ENCODE measurements around the gene CFAP210.

The CFAP210 gene

DNA sequence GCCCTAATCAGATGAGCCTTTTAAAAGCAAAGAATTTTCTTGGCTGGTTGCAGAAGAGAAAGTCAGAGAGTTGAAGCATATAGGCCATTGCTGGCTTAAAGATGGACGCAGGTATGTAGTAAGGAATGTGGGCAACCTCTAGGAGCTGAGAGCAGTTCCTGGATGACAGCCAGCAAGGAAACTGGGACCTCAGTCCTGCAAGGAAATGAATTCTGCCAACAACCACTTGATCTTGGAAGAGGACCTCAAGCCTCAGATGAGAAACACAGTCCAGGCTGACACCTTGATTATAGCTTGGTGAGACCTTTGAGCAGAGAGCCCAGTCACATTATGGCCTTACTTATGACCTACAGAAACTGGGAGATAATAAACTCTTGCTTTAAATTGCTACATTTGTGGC lies 15.8 kb upstream of the CFAP210 start:
- no peaks in the 10 kb centered on the region for H3F3A ChIP-seq (ENCODE audit: insufficient read depth, low read length)
- no peak for DNase-seq
- no peak overlapping the region for H2AFZ ChIP-seq (ENCODE audit: low read length)
- no peak overlapping the region for H3K27ac ChIP-seq (ENCODE audit: low read length)
- no peaks in the 10 kb centered on the region for H3K4me1 ChIP-seq (ENCODE audit: low read length)
- no peaks in the 10 kb centered on the region for H3K36me3 ChIP-seq (replicated peaks; ENCODE audit: insufficient read depth, low read length)
- H3K4me2 ChIP-seq (ENCODE audit: low read depth, low read length), result no peak overlapping the region
- no peaks in the 10 kb centered on the region for H3K9me3 ChIP-seq (replicated peaks; ENCODE audit: insufficient read depth, low read length)
- H3K4me3 ChIP-seq (ENCODE audit: low read length), result no peak overlapping the region
- no peak overlapping the region for H3K9ac ChIP-seq (ENCODE audit: low read length)
- TF ChIP-seq EZH2phosphoT487 (IDR thresholded peaks at IDR 0.05; ENCODE audit: low read length), result no peak
- no peak for TF ChIP-seq EZH2 (optimal IDR thresholded peaks at IDR 0.05; ENCODE audit: low read depth, low read length)
- TF ChIP-seq, protein P1, sequence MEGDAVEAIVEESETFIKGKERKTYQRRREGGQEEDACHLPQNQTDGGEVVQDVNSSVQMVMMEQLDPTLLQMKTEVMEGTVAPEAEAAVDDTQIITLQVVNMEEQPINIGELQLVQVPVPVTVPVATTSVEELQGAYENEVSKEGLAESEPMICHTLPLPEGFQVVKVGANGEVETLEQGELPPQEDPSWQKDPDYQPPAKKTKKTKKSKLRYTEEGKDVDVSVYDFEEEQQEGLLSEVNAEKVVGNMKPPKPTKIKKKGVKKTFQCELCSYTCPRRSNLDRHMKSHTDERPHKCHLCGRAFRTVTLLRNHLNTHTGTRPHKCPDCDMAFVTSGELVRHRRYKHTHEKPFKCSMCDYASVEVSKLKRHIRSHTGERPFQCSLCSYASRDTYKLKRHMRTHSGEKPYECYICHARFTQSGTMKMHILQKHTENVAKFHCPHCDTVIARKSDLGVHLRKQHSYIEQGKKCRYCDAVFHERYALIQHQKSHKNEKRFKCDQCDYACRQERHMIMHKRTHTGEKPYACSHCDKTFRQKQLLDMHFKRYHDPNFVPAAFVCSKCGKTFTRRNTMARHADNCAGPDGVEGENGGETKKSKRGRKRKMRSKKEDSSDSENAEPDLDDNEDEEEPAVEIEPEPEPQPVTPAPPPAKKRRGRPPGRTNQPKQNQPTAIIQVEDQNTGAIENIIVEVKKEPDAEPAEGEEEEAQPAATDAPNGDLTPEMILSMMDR (IDR thresholded peaks at IDR 0.05; ENCODE audit: low read length), result no peak
- no peaks in the 10 kb centered on the region for H4K20me1 ChIP-seq (ENCODE audit: insufficient read depth, low read length)
- no peaks in the 10 kb centered on the region for H3K9me2 ChIP-seq (replicated peaks; ENCODE audit: insufficient read depth, low read length)
- no peaks in the 10 kb centered on the region for H3K79me2 ChIP-seq (ENCODE audit: low read length)
- no peaks in the 10 kb centered on the region for H3K27me3 ChIP-seq (replicated peaks; ENCODE audit: insufficient read depth, low read length)

DNA sequence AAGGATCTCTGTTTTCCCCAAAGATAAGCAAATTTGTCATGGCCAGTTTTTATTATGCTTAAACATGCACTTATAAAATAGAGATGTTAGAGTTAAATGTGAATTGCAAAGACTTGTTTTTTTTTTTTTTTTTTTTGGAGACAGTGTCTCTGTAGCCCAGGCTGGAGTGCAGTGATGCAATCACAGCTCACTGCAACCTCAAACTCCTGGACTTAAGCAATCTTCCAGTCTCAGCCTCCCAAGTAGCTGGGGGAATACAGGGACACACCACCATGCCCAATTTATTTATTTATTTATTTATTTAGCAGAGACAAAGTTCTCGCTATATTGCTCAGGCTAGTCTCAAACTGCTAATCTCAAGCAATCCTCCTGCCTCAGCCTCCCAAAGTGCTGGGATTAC lies 15.1 kb upstream of the CFAP210 start:
- H3K79me2 ChIP-seq (ENCODE audit: low read length), result no peaks in the 10 kb centered on the region

DNA sequence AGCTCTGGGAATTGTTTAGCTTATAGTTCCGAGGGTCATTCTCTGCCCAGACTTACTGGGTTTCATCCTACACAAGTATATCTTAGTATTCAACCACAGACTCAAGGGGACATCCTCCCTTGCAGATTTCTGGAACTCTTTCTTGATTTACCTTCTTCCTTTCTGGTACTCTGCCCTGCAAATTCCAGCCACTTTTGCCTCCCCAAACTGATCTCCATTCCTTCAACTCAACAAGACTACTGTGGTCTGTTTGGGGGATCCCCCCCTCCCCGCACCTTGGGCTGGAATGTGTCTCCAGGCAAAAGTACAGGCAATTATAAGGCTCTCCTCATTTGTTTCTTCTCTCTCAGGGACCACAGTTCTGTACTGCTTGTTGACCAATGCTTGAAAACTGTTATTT lies 13.4 kb upstream of the CFAP210 start:
- DNase-seq, result no peak
- H3K27me3 ChIP-seq (replicated peaks; ENCODE audit: insufficient read depth, low read length), result no peaks in the 10 kb centered on the region
- H3K9me3 ChIP-seq (replicated peaks; ENCODE audit: insufficient read depth, low read length), result no peaks in the 10 kb centered on the region
- no peak overlapping the region for H3K27ac ChIP-seq (ENCODE audit: low read length)
- no peaks in the 10 kb centered on the region for H3K36me3 ChIP-seq (replicated peaks; ENCODE audit: insufficient read depth, low read length)
- no peaks in the 10 kb centered on the region for H3K9me2 ChIP-seq (replicated peaks; ENCODE audit: insufficient read depth, low read length)
- H3K79me2 ChIP-seq (ENCODE audit: low read length), result no peaks in the 10 kb centered on the region
- no peak for TF ChIP-seq EZH2phosphoT487 (IDR thresholded peaks at IDR 0.05; ENCODE audit: low read length)
- TF ChIP-seq, protein P1 (IDR thresholded peaks at IDR 0.05; ENCODE audit: low read length), result no peak
- no peak for TF ChIP-seq EZH2 (optimal IDR thresholded peaks at IDR 0.05; ENCODE audit: low read depth, low read length)
- no peak overlapping the region for H3K9ac ChIP-seq (ENCODE audit: low read length)
- H3K4me1 ChIP-seq (ENCODE audit: low read length), result no peaks in the 10 kb centered on the region
- H3F3A ChIP-seq (ENCODE audit: insufficient read depth, low read length), result no peaks in the 10 kb centered on the region
- no peak overlapping the region for H3K4me3 ChIP-seq (ENCODE audit: low read length)
- no peak overlapping the region for H2AFZ ChIP-seq (ENCODE audit: low read length)
- no peak overlapping the region for H3K4me2 ChIP-seq (ENCODE audit: low read depth, low read length)
- H4K20me1 ChIP-seq (ENCODE audit: insufficient read depth, low read length), result no peaks in the 10 kb centered on the region

More for the DNA sequence above, 15.1 kb upstream of the CFAP210 start:
- no peaks in the 10 kb centered on the region for H3K9me3 ChIP-seq (replicated peaks; ENCODE audit: insufficient read depth, low read length)
- H3K9ac ChIP-seq (ENCODE audit: low read length), result no peak overlapping the region
- no peak overlapping the region for H3K27ac ChIP-seq (ENCODE audit: low read length)
- H3K9me2 ChIP-seq (replicated peaks; ENCODE audit: insufficient read depth, low read length), result no peaks in the 10 kb centered on the region
- DNase-seq, result no peak
- no peak overlapping the region for H3K4me2 ChIP-seq (ENCODE audit: low read depth, low read length)
- no peaks in the 10 kb centered on the region for H3K27me3 ChIP-seq (replicated peaks; ENCODE audit: insufficient read depth, low read length)
- no peaks in the 10 kb centered on the region for H4K20me1 ChIP-seq (ENCODE audit: insufficient read depth, low read length)
- no peak overlapping the region for H3K4me3 ChIP-seq (ENCODE audit: low read length)
- H3K4me1 ChIP-seq (ENCODE audit: low read length), result no peaks in the 10 kb centered on the region
- H2AFZ ChIP-seq (ENCODE audit: low read length), result no peak overlapping the region
- no peaks in the 10 kb centered on the region for H3F3A ChIP-seq (ENCODE audit: insufficient read depth, low read length)
- TF ChIP-seq EZH2phosphoT487 (IDR thresholded peaks at IDR 0.05; ENCODE audit: low read length) (no peak), EZH2 (optimal IDR thresholded peaks at IDR 0.05; ENCODE audit: low read depth, low read length) (no peak)
- TF ChIP-seq, protein P1 (IDR thresholded peaks at IDR 0.05; ENCODE audit: low read length), result no peak
- H3K36me3 ChIP-seq (replicated peaks; ENCODE audit: insufficient read depth, low read length), result no peaks in the 10 kb centered on the region

All from MM.1S (cell line).